Neuronal stem cell (in vitro differentiated cells): ENCODE measurements around the gene CCDC70.
"Not testable (repeated sequence)": the region's sequence is repeated elsewhere in the genome, so short reads cannot be mapped to it uniquely, and the experiment has no call there.

Experiments used
- DNase-seq: peaks from one replicate; pipeline ENCODE4 v3.0.0-alpha.2; 2013; ENCODE audit warnings: low spot score
- H2AFZ ChIP-seq: one replicate; pipeline ENCODE4 v1.6.1; 2013; ENCODE audit warnings: mild to moderate bottlenecking, low read length, inconsistent platforms
- H2AK5ac ChIP-seq: 2 replicates; pipeline ENCODE4 v1.6.1; 2013; ENCODE audit warnings: low read depth, mild to moderate bottlenecking, inconsistent platforms, low read length, moderate library complexity, mixed read lengths
- H2BK120ac ChIP-seq: 2 replicates; pipeline ENCODE4 v1.6.1; 2013; ENCODE audit warnings: low read depth, mild to moderate bottlenecking, inconsistent platforms, low read length, moderate library complexity, mixed read lengths
- H2BK12ac ChIP-seq: one replicate; pipeline ENCODE4 v1.6.1; 2013; ENCODE audit warnings: low read length, inconsistent platforms
- H2BK15ac ChIP-seq: 2 replicates; pipeline ENCODE4 v1.6.1; 2013; ENCODE audit warnings: mild to moderate bottlenecking, low read length, inconsistent platforms, mixed read lengths
- H2BK5ac ChIP-seq: one replicate; pipeline ENCODE4 v1.6.1; 2013; ENCODE audit warnings: inconsistent platforms, mild to moderate bottlenecking, low read length, moderate library complexity
- H3K14ac ChIP-seq: one replicate; pipeline ENCODE4 v1.6.1; 2013; ENCODE audit warnings: low read length, inconsistent platforms
- H3K18ac ChIP-seq: 2 replicates; pipeline ENCODE4 v1.6.1; 2013; ENCODE audit warnings: low read length, inconsistent platforms
- H3K23ac ChIP-seq: 2 replicates; pipeline ENCODE4 v1.6.1; 2013; ENCODE audit warnings: low read depth, mild to moderate bottlenecking, mixed read lengths, low read length, inconsistent platforms; ENCODE audit not compliant: poor library complexity
- H3K27ac ChIP-seq: replicated peaks from 3 replicates; pipeline ENCODE4 v1.5.1; 2013; ENCODE audit warnings: low read length, inconsistent platforms
- H3K27me3 ChIP-seq, 3 experiments: 2 replicates each; pipeline ENCODE4 v1.6.1; 2013; ENCODE audit warnings: low read length in 3 of 3, mild to moderate bottlenecking in 2 of 3, inconsistent platforms in 1 of 3, low read depth in 1 of 3, mixed read lengths in 1 of 3, moderate library complexity in 1 of 3; ENCODE audit not compliant: control insufficient read depth in 3 of 3, insufficient read depth in 3 of 3
- H3K36me3 ChIP-seq, 2 donors: replicated peaks in 1 of 2; 2 replicates each; pipeline ENCODE4 v1.6.1; 2013; ENCODE audit warnings: low read length in 2 of 2; ENCODE audit not compliant: control insufficient read depth in 2 of 2, insufficient read depth in 2 of 2
- H3K4ac ChIP-seq: 2 replicates; pipeline ENCODE4 v1.6.1; 2013; ENCODE audit warnings: inconsistent platforms, mild to moderate bottlenecking, low read length, moderate library complexity
- H3K4me1 ChIP-seq, 2 donors: 1 replicate in 1 of 2; 2 replicates in 1 of 2; pipeline ENCODE4 v1.6.1; 2013; ENCODE audit warnings: low read length in 2 of 2, low read depth in 1 of 2; ENCODE audit not compliant: control insufficient read depth in 2 of 2, insufficient read depth in 1 of 2
- H3K4me2 ChIP-seq: one replicate; pipeline ENCODE4 v1.6.1; 2013; ENCODE audit warnings: mild to moderate bottlenecking, low read length, inconsistent platforms; ENCODE audit not compliant: insufficient read depth, poor library complexity, severe bottlenecking
- H3K4me3 ChIP-seq, 2 donors: 2 replicates each; pipeline ENCODE4 v1.5.1; 2013; ENCODE audit warnings: low read length in 2 of 2, mild to moderate bottlenecking in 2 of 2, inconsistent platforms in 1 of 2, moderate library complexity in 1 of 2
- H3K79me1 ChIP-seq: one replicate; pipeline ENCODE4 v1.6.1; 2013; ENCODE audit warnings: low read depth, mild to moderate bottlenecking, inconsistent platforms, low read length, moderate library complexity
- H3K9ac ChIP-seq: one replicate; pipeline ENCODE4 v1.6.1; 2013; ENCODE audit warnings: mild to moderate bottlenecking, low read depth, low read length, inconsistent platforms; ENCODE audit not compliant: poor library complexity
- H3K9me3 ChIP-seq, 2 donors: replicated peaks in 1 of 2; 2 replicates each; pipeline versions ENCODE3 to v1.6.1; 2013; ENCODE audit warnings: low read length in 2 of 2, mild to moderate bottlenecking in 2 of 2, inconsistent platforms in 1 of 2, low read depth in 1 of 2, mixed read lengths in 1 of 2, moderate library complexity in 1 of 2; ENCODE audit not compliant: control insufficient read depth in 2 of 2, insufficient read depth in 1 of 2
- H4K8ac ChIP-seq: one replicate; pipeline ENCODE4 v1.6.1; 2013; ENCODE audit warnings: low read depth, mild to moderate bottlenecking, inconsistent platforms, low read length, moderate library complexity
- H4K91ac ChIP-seq: one replicate; pipeline ENCODE4 v1.6.1; 2013; ENCODE audit warnings: low read length, low read depth, mild to moderate bottlenecking, inconsistent platforms; ENCODE audit not compliant: poor library complexity
- WGBS, 2 donors: extraction: QIAGEN DNeasy Blood & Tissue Kit; methylation state at CpG; one replicate each; pipeline ENCODE4 v1.1.7; 2013; ENCODE audit warnings: missing lambda C conversion rate in 2 of 2, mixed read lengths in 1 of 2; ENCODE audit not compliant: insufficient read length in 2 of 2, insufficient replicate concordance in 1 of 2; ENCODE audit errors: extremely low coverage in 2 of 2; 5-methylcytosine and 5-hydroxymethylcytosine counted together

Gene CCDC70

GRCh38 chr13:51823359-51823758 is 38.4 kb upstream of the CCDC70 start:
- no peak overlapping the region for H2BK5ac ChIP-seq
- H3K27me3 ChIP-seq = peaks cover 0 to 36% (median 0%) of the 10 kb centered on the region in 3 experiments
- no peak overlapping the region for H2BK120ac ChIP-seq
- no peak overlapping the region for H3K4me3 ChIP-seq
- H4K8ac ChIP-seq = no peak overlapping the region
- no peak for DNase-seq
- no peaks in the 10 kb centered on the region for H3K4me1 ChIP-seq
- H4K91ac ChIP-seq = no peak overlapping the region
- H2BK12ac ChIP-seq = no peak overlapping the region
- H2AK5ac ChIP-seq = no peak overlapping the region
- no peaks in the 10 kb centered on the region for H3K9me3 ChIP-seq
- no peak overlapping the region for H3K14ac ChIP-seq
- no peak overlapping the region for H2AFZ ChIP-seq
- no peak overlapping the region for H3K18ac ChIP-seq
- no CpG with 5 or more reads among the region's 2 CpGs for WGBS, 2 donors
- no peak overlapping the region for H3K23ac ChIP-seq
- no peaks in the 10 kb centered on the region for H3K79me1 ChIP-seq
- no peak overlapping the region for H3K27ac ChIP-seq
- no peak overlapping the region for H3K4ac ChIP-seq
- H3K36me3 ChIP-seq = no peaks in the 10 kb centered on the region
- no peak overlapping the region for H3K4me2 ChIP-seq
- H2BK15ac ChIP-seq = no peak overlapping the region
- H3K9ac ChIP-seq = no peak overlapping the region

- H3K23ac ChIP-seq = no peak overlapping the region
- no peaks in the 10 kb centered on the region for H3K79me1 ChIP-seq
- no peak for DNase-seq
- H2AK5ac ChIP-seq = no peak overlapping the region
- no peaks in the 10 kb centered on the region for H3K4me1 ChIP-seq
- peaks cover 0 to 38% (median 0%) of the 10 kb centered on the region in 3 experiments for H3K27me3 ChIP-seq
- no peak overlapping the region for H2BK120ac ChIP-seq
- H2BK5ac ChIP-seq = no peak overlapping the region
- H3K27ac ChIP-seq = no peak overlapping the region
- no peak overlapping the region for H3K9ac ChIP-seq
- no peak overlapping the region for H2BK15ac ChIP-seq
- H3K4ac ChIP-seq = no peak overlapping the region
- no peak overlapping the region for H2BK12ac ChIP-seq
- H3K18ac ChIP-seq = no peak overlapping the region
- H2AFZ ChIP-seq = no peak overlapping the region
- H4K91ac ChIP-seq = no peak overlapping the region
- no peaks in the 10 kb centered on the region for H3K36me3 ChIP-seq
- H3K9me3 ChIP-seq = no peaks in the 10 kb centered on the region
- no peak overlapping the region for H4K8ac ChIP-seq
- no peak overlapping the region for H3K4me2 ChIP-seq
- no CpG with 5 or more reads among the region's 2 CpGs for WGBS, 2 donors
- H3K4me3 ChIP-seq = no peak overlapping the region
- no peak overlapping the region for H3K14ac ChIP-seq
Observed at GRCh38 chr13:51823863-51824262, 37.9 kb upstream of the CCDC70 start.

GRCh38 chr13:51824712-51825111 is 37.1 kb upstream of the CCDC70 start:
- H3K4ac ChIP-seq, H3K4me1 ChIP-seq, H3K36me3 ChIP-seq, H3K9me3 ChIP-seq, H3K4me2 ChIP-seq, H4K8ac ChIP-seq, H2AK5ac ChIP-seq, H3K9ac ChIP-seq, H3K14ac ChIP-seq, H4K91ac ChIP-seq, H2BK5ac ChIP-seq, H3K4me3 ChIP-seq, H3K27ac ChIP-seq, DNase-seq, H2BK15ac ChIP-seq, H2AFZ ChIP-seq, H3K79me1 ChIP-seq, H2BK120ac ChIP-seq, H3K23ac ChIP-seq, H2BK12ac ChIP-seq, H3K18ac ChIP-seq: not testable (repeated sequence)
- no CpG with 5 or more reads among the region's 11 CpGs for WGBS, 2 donors
- peaks cover 0 to 42% (median 0%) of the 10 kb centered on the region in 3 experiments for H3K27me3 ChIP-seq

GRCh38 chr13:51825165-51825592 is 36.6 kb upstream of the CCDC70 start:
- no peak overlapping the region for H2BK5ac ChIP-seq
- no peak overlapping the region for H2AFZ ChIP-seq
- no peak for DNase-seq
- H2BK120ac ChIP-seq = no peak overlapping the region
- H4K8ac ChIP-seq = no peak overlapping the region
- H3K4me1 ChIP-seq = no peaks in the 10 kb centered on the region
- WGBS, 2 donors = no CpG with 5 or more reads among the region's 2 CpGs
- no peak overlapping the region for H2BK12ac ChIP-seq
- no peak overlapping the region for H3K4me2 ChIP-seq
- H3K4ac ChIP-seq = no peak overlapping the region
- H3K79me1 ChIP-seq = no peaks in the 10 kb centered on the region
- H3K27ac ChIP-seq = no peak overlapping the region
- H3K9me3 ChIP-seq = no peaks in the 10 kb centered on the region
- H3K9ac ChIP-seq = no peak overlapping the region
- H2BK15ac ChIP-seq = no peak overlapping the region
- H2AK5ac ChIP-seq = no peak overlapping the region
- no peak overlapping the region for H3K14ac ChIP-seq
- peaks cover 0 to 42% (median 0%) of the 10 kb centered on the region in 3 experiments for H3K27me3 ChIP-seq
- H3K36me3 ChIP-seq = no peaks in the 10 kb centered on the region
- H4K91ac ChIP-seq = no peak overlapping the region
- no peak overlapping the region for H3K23ac ChIP-seq
- no peak overlapping the region for H3K4me3 ChIP-seq
- no peak overlapping the region for H3K18ac ChIP-seq
